Measurements from ENCODE around the gene ZC3H13.

GRCh38 chr13:45966715-45967114 is 85.8 kb downstream of the ZC3H13 start:
- no peak for TF ChIP-seq CTCF (IDR thresholded peaks at IDR 0.05; ENCODE audit: low read depth, low read length, poor library complexity, severe bottlenecking)
- no peak for TF ChIP-seq EZH2phosphoT487 (IDR thresholded peaks at IDR 0.05; ENCODE audit: borderline replicate concordance, low read length)

Measured in DOHH2 (cell line).